HG03469 (cell line): ENCODE measurements around the gene TMEM165.

ENCODE experiments used
- ATAC-seq: cut with Tn5 transposase; IDR thresholded peaks from one replicate; pipeline ENCODE4 v1.9.1; 2021; ENCODE audit warnings: mild to moderate bottlenecking, moderate library complexity, moderate number of reproducible peaks; ENCODE audit not compliant: unreplicated experiment

Gene TMEM165

DNA sequence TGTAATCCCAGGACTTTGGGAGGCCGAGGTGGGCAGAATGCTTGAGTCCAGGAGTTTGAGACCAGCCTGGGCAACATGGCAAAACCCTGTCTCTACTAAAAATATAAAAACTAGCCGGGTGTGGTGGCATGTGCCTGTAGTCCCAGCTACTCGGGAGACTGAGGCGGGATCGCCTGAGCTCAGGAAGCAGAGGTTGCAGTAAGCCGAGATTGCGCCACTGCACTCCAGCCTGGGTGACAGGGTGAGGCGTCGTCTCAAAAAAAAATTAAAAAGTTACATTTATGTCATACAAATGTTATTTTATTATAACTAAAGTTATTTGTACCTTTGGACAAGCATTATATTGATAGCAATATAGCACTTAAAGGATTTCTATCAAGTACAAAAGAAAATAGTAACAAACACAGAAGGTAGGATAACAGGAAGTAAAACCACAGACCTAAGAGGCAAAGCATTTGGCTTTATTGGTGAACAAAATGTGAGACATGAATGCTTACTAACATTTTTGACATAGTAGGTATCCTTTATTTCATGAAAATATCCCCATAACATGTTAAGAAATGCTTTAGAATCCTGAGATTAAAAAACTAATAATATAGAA, 51.5 kb downstream of the TMEM165 start:
- ATAC-seq: no peak

DNA sequence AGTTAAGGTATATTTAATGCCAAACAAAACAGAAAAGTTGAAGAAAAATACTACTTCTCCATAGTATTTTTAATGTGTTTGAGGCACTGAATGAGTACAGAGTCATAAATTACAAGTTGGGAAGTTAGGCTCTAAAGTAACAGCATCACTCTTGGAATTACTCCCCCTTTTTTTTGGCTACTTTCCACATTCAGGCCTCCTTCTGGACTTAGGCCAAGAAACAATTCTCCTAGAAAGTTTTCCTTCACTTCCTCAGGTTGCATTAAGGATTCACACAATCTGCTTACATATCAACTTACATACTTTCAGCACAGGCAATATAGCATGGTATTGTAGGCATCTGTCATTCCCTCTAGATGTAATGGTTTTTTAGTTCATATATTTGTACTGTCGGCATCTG, 52.1 kb downstream of the TMEM165 start:
- no peak for ATAC-seq

GRCh38 chr4:55450566-55450965, 54.8 kb downstream of the TMEM165 start:
- ATAC-seq: no peak

- ATAC-seq: no peak
Measured at GRCh38 chr4:55458164-55458563, 62.4 kb downstream of the TMEM165 start.

DNA sequence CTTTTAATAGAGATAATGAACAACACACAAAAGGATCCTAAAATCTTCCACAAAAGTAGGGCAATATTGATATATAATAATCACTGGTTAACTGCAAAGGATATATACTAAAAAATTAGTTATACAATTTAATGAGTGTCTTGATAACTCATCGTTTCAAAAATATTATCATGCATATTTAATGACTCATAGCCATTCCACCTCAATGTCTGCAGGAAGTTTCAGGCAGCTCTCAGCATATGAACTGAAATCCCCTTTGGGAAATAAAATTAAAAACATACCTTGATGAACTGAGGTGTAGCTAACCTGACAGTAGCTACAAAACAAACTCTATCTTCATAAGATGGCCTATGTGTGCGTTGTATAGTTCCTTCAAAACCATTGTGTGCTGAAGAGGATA, 62.9 kb downstream of the TMEM165 start:
- ATAC-seq: no peak

- ATAC-seq: no peak
Measured at GRCh38 chr4:55466001-55466400, 70.2 kb downstream of the TMEM165 start.

DNA sequence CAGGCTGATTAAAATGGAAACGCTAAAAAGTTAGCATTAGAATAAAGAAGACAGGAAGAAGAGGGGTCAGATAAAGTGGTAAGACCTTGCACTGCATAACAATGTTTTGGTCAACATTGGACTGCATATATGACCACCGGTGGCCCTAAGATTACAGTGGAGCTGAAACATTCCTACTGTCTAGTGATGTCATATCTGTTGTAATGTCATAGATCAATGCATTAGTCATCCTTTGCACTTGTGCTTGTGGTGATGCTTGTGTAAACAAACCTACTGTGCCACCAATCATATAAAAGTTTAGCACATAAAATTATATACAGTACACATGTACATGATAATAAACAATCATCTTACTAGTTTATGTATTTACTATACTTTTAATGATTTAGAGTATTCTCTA, 73.0 kb downstream of the TMEM165 start:
- ATAC-seq: no peak

DNA sequence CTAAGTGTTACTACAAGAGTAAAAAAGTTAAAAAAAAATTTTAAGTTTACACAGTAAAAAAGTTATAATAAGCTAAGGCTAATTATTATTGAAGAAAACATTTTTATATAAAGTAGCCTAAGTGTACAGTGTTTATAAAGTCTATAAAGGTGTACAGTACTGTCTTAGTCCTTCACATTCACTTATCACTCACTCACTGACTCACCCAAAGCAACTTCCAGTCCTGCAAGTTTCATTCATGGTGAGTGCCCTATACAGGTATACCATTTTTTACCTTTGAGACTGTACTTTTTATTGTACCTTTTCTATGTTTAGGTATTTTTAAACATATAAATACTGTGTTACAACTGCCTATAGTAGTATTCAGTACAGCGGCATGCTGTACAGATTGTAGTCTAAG, 74.2 kb downstream of the TMEM165 start:
- no peak for ATAC-seq
